Breast epithelium (tissue), 4 donors: ENCODE data around the gene GMCL1. TPM values are rescaled to one million over a fixed set of nuclear protein-coding genes. Genes with fewer than 3 reads are reported as not detected.
A peak's percentile ranks its signal among the peaks of the same experiment; 100 is the strongest.

Source experiments
- DNase-seq, 2 donors: peaks; one replicate each; pipeline ENCODE4 v3.0.0-alpha.2; 2019; ENCODE audit warnings: low spot score in 2 of 2
- H3K27ac ChIP-seq, 2 donors: fragments of 200-600 bp; sonication (generic) in 1 of 2; one replicate each; pipeline ENCODE4 v1.5.1; 2016 to 2019; ENCODE audit warnings: mild to moderate bottlenecking in 1 of 2
- H3K27me3 ChIP-seq, 2 donors: fragments of 200-600 bp; sonication (generic) in 1 of 2; one replicate each; pipeline versions ENCODE4 v1.5.1 to v1.6.0; 2017 to 2019; ENCODE audit warnings: control low read depth in 1 of 2, mild to moderate bottlenecking in 1 of 2
- H3K36me3 ChIP-seq: fragments of 200-600 bp; one replicate; pipeline ENCODE4 v1.5.1; 2019
- H3K4me1 ChIP-seq, 2 donors: fragments of 200-600 bp; sonication (generic); one replicate each; pipeline ENCODE4 v1.5.1; 2016 to 2019; ENCODE audit warnings: control low read depth in 1 of 2
- H3K4me3 ChIP-seq, 3 donors: fragments of 200-600 bp; sonication (generic); 1 replicate in 2 of 3; 2 replicates in 1 of 3; pipeline ENCODE4 v1.5.1; 2016 to 2019; ENCODE audit warnings: mild to moderate bottlenecking in 3 of 3, moderate library complexity in 2 of 3
- H3K9me3 ChIP-seq, 2 donors: fragments of 200-600 bp; sonication (generic) in 1 of 2; one replicate each; pipeline ENCODE4 v1.5.1; 2016 to 2019; ENCODE audit warnings: control low read depth in 1 of 2
- POLR2A ChIP-seq: fragments of 450-650 bp; IDR thresholded peaks from one replicate; pipeline ENCODE4 v1.6.1; 2016; ENCODE audit warnings: antibody characterized with exemption, mild to moderate bottlenecking, moderate library complexity
- POLR2AphosphoS5 ChIP-seq, 3 donors: sonication (generic); formaldehyde crosslinking; IDR thresholded peaks; one replicate each; pipeline ENCODE4 v1.6.1; 2017; ENCODE audit warnings: antibody characterized with exemption in 3 of 3
- intact Hi-C: fragments of 100-400 bp; cut with DNase I; formaldehyde crosslinking; loops from one replicate; pipeline ENCODE4 v1.15.1; 2023; ENCODE audit warnings: low total_unique reads
- total RNA-seq, 3 donors: library from RNA; depleted of rRNA; stranded (reverse); fragments of >200 nt; gene quantifications; one replicate each; pipeline ENCODE4 v1.1.0, GENCODE V29; 2016
- TF ChIP-seq, protein P1 (sequence below), 3 donors: fragments of 450-650 bp; IDR thresholded peaks; one replicate each; pipeline ENCODE4 v1.5.1; 2016 to 2017; ENCODE audit warnings: antibody characterized with exemption in 3 of 3, mild to moderate bottlenecking in 3 of 3, moderate library complexity in 3 of 3

Gene GMCL1
- total RNA-seq, 3 donors from 2014 or later: 14.2 to 24.4 (median 18.4) TPM

DNA sequence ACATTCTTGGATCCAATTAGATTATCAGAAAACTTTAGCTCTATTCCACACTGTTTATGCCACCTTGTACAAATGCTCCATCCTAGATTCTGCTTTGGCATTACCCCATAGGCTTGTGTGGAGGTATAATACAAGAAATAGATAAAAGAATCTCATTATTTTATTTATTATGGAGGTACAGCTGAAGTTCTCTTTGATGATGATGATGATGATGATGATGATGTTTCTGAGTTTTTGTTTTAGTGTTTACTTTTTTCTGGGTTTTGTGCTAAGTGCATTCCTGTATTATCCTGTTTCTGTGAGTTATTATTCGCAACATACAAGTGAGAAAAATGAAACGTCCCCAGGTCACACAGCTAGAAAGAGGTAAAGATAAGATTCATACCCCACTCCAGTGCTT is 44.1 kb upstream of the GMCL1 start:
- H3K27me3 ChIP-seq: no peaks in the 10 kb centered on the region
- intact Hi-C loops: no loop called here
- H3K4me3 ChIP-seq: no peak overlapping the region

DNA sequence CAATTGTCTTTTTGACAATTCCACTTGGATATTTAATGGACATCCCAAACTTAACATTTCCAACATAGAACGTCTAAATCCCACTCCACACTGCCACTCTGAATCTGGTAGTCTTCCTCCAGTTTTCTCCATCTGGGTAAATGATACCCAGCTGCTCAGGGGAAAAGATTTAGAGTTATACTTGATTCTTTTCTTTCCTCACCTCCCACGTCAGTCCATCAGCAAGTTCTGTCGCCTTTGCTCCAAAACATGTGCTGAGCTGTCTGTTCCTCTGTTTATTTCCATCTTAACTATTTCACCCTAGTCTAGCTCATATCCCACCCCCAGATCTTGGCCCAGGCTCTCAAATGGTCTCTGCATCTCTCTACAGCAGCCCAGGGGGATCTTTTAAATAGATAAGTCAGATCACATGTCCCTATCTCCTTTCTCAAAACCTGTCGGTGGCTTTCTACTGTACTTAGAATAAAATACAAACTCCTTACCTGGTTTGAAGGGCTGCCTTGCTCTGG is 43.4 kb upstream of the GMCL1 start:
- no peak overlapping the region for H3K4me3 ChIP-seq
- no peak overlapping the region for H3K27ac ChIP-seq
- H3K4me1 ChIP-seq: no peaks in the 10 kb centered on the region
- no peak for DNase-seq
- intact Hi-C loops: no loop called here
- H3K9me3 ChIP-seq: no peaks in the 10 kb centered on the region
- H3K36me3 ChIP-seq: no peaks in the 10 kb centered on the region
- H3K27me3 ChIP-seq: no peaks in the 10 kb centered on the region
- TF ChIP-seq POLR2AphosphoS5 (IDR thresholded peaks at IDR 0.05): no peak
- TF ChIP-seq POLR2A: no peak
- TF ChIP-seq, protein P1, sequence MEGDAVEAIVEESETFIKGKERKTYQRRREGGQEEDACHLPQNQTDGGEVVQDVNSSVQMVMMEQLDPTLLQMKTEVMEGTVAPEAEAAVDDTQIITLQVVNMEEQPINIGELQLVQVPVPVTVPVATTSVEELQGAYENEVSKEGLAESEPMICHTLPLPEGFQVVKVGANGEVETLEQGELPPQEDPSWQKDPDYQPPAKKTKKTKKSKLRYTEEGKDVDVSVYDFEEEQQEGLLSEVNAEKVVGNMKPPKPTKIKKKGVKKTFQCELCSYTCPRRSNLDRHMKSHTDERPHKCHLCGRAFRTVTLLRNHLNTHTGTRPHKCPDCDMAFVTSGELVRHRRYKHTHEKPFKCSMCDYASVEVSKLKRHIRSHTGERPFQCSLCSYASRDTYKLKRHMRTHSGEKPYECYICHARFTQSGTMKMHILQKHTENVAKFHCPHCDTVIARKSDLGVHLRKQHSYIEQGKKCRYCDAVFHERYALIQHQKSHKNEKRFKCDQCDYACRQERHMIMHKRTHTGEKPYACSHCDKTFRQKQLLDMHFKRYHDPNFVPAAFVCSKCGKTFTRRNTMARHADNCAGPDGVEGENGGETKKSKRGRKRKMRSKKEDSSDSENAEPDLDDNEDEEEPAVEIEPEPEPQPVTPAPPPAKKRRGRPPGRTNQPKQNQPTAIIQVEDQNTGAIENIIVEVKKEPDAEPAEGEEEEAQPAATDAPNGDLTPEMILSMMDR (IDR thresholded peaks at IDR 0.05): no peak

More for the DNA sequence above, 44.1 kb upstream of the GMCL1 start:
- Histone ChIP-seq H3K9me3 (no peaks in the 10 kb centered on the region), H3K27ac (no peak overlapping the region), H3K36me3 (no peaks in the 10 kb centered on the region), H3K4me1 (no peaks in the 10 kb centered on the region)
- no peak for TF ChIP-seq POLR2A
- no peak for TF ChIP-seq POLR2AphosphoS5 (IDR thresholded peaks at IDR 0.05)
- TF ChIP-seq, protein P1 (IDR thresholded peaks at IDR 0.05): no peak
- DNase-seq: no peak

DNA sequence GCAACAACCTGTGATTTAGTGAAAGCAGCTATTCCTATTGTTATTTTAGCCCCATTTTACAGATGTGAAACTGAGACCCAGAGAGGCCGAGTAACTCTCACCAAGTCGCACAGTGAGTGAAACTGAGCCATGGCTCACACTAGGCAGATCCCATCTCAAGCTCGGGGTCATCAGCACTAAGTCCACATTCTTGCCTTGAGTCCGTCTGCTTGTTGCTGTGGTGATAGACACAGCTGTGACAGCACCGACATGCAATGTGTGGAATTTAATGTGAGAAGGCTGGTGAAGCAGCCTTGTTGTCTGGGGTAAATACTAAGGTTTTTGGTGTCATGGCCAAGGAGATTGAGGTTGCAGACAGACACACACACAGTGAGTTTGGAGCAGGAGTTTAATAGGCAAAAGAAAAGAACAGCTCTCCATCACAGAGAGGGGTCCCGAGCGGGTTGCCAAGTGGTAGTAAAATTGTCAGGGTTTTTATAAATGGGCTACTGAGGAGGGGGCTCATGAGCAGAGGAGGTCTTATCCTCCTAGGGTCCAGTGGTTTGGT is 40.2 kb upstream of the GMCL1 start:
- no peaks in the 10 kb centered on the region for H3K36me3 ChIP-seq
- H3K4me1 ChIP-seq: no peaks in the 10 kb centered on the region
- TF ChIP-seq, protein P1 (IDR thresholded peaks at IDR 0.05): no peak
- no peak for TF ChIP-seq POLR2A
- TF ChIP-seq POLR2AphosphoS5 (IDR thresholded peaks at IDR 0.05): no peak
- no peaks in the 10 kb centered on the region for H3K9me3 ChIP-seq
- H3K4me3 ChIP-seq: no peak overlapping the region
- H3K27ac ChIP-seq: peak overlapping the region; percentile 64 to 68
- H3K27me3 ChIP-seq: no peaks in the 10 kb centered on the region
- DNase-seq: no peak
- intact Hi-C loops: no loop called here

DNA sequence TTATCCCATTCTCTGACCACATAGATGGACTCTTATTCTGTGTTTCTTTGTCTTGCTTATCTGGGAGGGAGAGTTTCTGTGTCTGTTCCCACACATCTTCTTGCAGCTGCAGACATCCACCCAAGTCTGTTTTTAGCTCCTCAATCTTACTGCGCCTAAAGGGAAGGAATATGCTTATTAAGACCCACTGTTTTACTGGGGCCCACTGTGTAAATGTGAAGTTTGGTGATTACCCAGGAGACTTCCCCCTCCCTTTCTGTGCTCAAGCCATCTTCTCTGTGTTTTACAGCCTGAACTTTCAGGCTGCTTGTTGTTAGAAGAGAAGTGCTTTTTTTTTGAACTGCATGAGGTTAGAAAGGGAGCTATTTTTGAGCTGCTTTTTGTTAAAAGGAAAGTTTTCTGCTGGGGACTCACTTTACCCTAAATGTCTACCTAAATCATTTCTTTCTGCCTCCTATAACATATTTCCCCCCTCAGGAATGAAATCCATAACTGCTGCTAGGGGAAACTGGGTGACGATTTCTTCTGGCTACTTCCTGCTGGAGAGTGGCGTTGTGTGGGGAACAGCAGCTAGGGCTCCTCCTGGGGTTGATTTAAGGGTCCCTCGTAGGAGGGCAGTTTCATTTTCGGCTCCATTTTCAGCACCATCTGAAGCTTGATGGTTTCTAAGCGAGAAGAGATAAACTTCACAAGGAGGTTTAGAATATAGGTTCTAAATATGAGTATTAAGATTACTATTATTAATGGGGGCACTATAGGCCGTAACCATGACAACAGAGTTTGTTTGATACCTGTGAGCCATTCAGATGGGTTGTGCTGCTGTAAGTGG is 39.5 kb upstream of the GMCL1 start:
- H3K4me1 ChIP-seq: no peaks in the 10 kb centered on the region
- peak overlapping the region; percentile 64 to 68 for H3K27ac ChIP-seq
- TF ChIP-seq POLR2AphosphoS5 (IDR thresholded peaks at IDR 0.05) (no peak), POLR2A (no peak)
- TF ChIP-seq, protein P1 (IDR thresholded peaks at IDR 0.05): no peak
- H3K27me3 ChIP-seq: no peaks in the 10 kb centered on the region
- no peaks in the 10 kb centered on the region for H3K9me3 ChIP-seq
- H3K36me3 ChIP-seq: no peaks in the 10 kb centered on the region
- intact Hi-C loops: no loop called here
- no peak for DNase-seq
- H3K4me3 ChIP-seq: peak overlapping the region in 2 of 3 donors; percentile 3 to 9

DNA sequence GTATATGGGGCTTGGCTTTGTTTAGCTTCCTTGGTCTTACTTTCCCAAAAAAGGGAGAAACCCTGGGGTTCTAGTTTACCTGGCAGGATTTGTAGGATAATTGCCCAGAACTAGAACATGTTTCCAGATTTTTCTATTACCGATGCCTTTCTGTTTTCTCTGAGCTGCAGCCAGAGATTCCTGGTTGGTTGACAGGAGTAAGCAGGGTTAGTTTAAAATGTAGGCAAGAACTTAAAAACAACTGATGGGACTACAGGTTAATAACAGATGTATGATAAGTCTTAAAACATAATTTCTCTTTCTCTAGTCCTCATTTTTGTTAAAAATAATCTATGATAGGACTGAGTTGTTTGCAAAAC is 38.9 kb upstream of the GMCL1 start:
- no peaks in the 10 kb centered on the region for H3K4me1 ChIP-seq
- H3K36me3 ChIP-seq: no peaks in the 10 kb centered on the region
- no peaks in the 10 kb centered on the region for H3K9me3 ChIP-seq
- peak overlapping the region; percentile 64 to 68 for H3K27ac ChIP-seq
- TF ChIP-seq, protein P1 (IDR thresholded peaks at IDR 0.05): no peak
- TF ChIP-seq POLR2AphosphoS5 (IDR thresholded peaks at IDR 0.05) (no peak), POLR2A (no peak)
- intact Hi-C loops: no loop called here
- peak overlapping the region in 2 of 3 donors; percentile 3 to 9 for H3K4me3 ChIP-seq
- no peak for DNase-seq
- H3K27me3 ChIP-seq: no peaks in the 10 kb centered on the region
